ENCODE data around the gene GPR157. TPM values are rescaled to one million over a fixed set of nuclear protein-coding genes. Genes with fewer than 3 reads are reported as not detected.

The GPR157 gene
- total RNA-seq, 6 donors from 2014 or later: 12.0 to 26.5 (median 16.7) TPM

- Histone ChIP-seq H3K36me3 (no peaks in the 10 kb centered on the region), H3K27me3 (no peaks in the 10 kb centered on the region), H3K9me3 (no peaks in the 10 kb centered on the region), H3K4me3 (no peak overlapping the region), H3K27ac (peak overlapping the region in 1 of 4 donors; percentile 54), H3K4me1 (peaks cover 0 to 17% (median 6%) of the 10 kb centered on the region in 4 donors)
- TF ChIP-seq POLR2A (IDR thresholded peaks at IDR 0.05): no peak
- 81 to 89% methylated on average over 2 of the region's 2 CpGs for WGBS, 2 donors
- DNase-seq (no peak), ATAC-seq (ENCODE audit: low FRiP score in 2 of 2) (no peak)
Observed at GRCh38 chr1:9139930-9140329, 11.0 kb upstream of the GPR157 start.

- DNase-seq: no peak
- no peak for TF ChIP-seq POLR2AphosphoS5 (IDR thresholded peaks at IDR 0.05)
- TF ChIP-seq CTCF (IDR thresholded peaks at IDR 0.05): no peak
- no peak for TF ChIP-seq POLR2A (IDR thresholded peaks at IDR 0.05)
- TF ChIP-seq EP300 (IDR thresholded peaks at IDR 0.05): no peak
- Histone ChIP-seq H3K9me3 (no peaks in the 10 kb centered on the region), H3K27me3 (no peaks in the 10 kb centered on the region), H3K36me3 (no peaks in the 10 kb centered on the region), H3K4me3 (no peak overlapping the region), H3K27ac (no peak overlapping the region), H3K4me1 (peaks cover 0 to 5% (median 0%) of the 10 kb centered on the region in 4 donors)
- 76 to 95% methylated on average over 7 to 8 of the region's 8 CpGs for WGBS, 2 donors
- ATAC-seq (ENCODE audit: low FRiP score in 2 of 2): no peak
Observed at GRCh38 chr1:9136932-9137331, 8.0 kb upstream of the GPR157 start.

- DNase-seq: no peak
Observed at GRCh38 chr1:9135073-9135836, 6.4 kb upstream of the GPR157 start.

GRCh38 chr1:9133870-9134585, 5.1 kb upstream of the GPR157 start:
- DNase-seq (no peak), ATAC-seq (ENCODE audit: low FRiP score in 2 of 2) (no peak)
- H3K4me1 ChIP-seq: peaks cover 4 to 12% (median 5%) of the 10 kb centered on the region in 4 donors
- H3K36me3 ChIP-seq: no peaks in the 10 kb centered on the region
- TF ChIP-seq POLR2AphosphoS5 (IDR thresholded peaks at IDR 0.05) (no peak), POLR2A (IDR thresholded peaks at IDR 0.05) (no peak), EP300 (IDR thresholded peaks at IDR 0.05) (no peak), CTCF (IDR thresholded peaks at IDR 0.05) (no peak)
- 43 to 53% methylated on average over 5 of the region's 5 CpGs for WGBS, 2 donors
- no peaks in the 10 kb centered on the region for H3K27me3 ChIP-seq
- no peak overlapping the region for H3K4me3 ChIP-seq
- H3K27ac ChIP-seq: peak overlapping the region in 3 of 4 donors; percentile 24 to 75 (median 55)
- no peaks in the 10 kb centered on the region for H3K9me3 ChIP-seq

More at GRCh38 chr1:9135073-9135836, 6.4 kb upstream of the GPR157 start:
- Histone ChIP-seq H3K27ac (peak overlapping the region; percentile 24 to 75 (median 45)), H3K4me3 (no peak overlapping the region), H3K27me3 (no peaks in the 10 kb centered on the region), H3K36me3 (no peaks in the 10 kb centered on the region), H3K4me1 (peaks cover 0 to 4% (median 0%) of the 10 kb centered on the region in 4 donors), H3K9me3 (no peaks in the 10 kb centered on the region)
- TF ChIP-seq EP300 (IDR thresholded peaks at IDR 0.05) (peak in 1 of 4 donors; percentile 20), CTCF (IDR thresholded peaks at IDR 0.05) (no peak), POLR2A (IDR thresholded peaks at IDR 0.05) (no peak), POLR2AphosphoS5 (IDR thresholded peaks at IDR 0.05) (peak in 1 of 2 donors; percentile 68)
- peak; percentile 29 to 75 for ATAC-seq (ENCODE audit: low FRiP score in 2 of 2)
- WGBS, 2 donors: 51 to 62% methylated on average over 10 of the region's 10 CpGs

- peak overlapping the region; percentile 1 to 78 (median 74) for H3K4me3 ChIP-seq
- WGBS, 2 donors: 10 to 16% methylated on average over 10 to 20 of the region's 46 CpGs
- peak; percentile 96 to 99 for DNase-seq
- H3K4me1 ChIP-seq: peaks cover 22 to 35% (median 29%) of the 10 kb centered on the region in 4 donors
- peak; percentile 82 to 89 for ATAC-seq (ENCODE audit: low FRiP score in 2 of 2)
- TF ChIP-seq EP300 (IDR thresholded peaks at IDR 0.05) (peak in 1 of 4 donors; percentile 17), POLR2A (IDR thresholded peaks at IDR 0.05) (no peak), POLR2AphosphoS5 (IDR thresholded peaks at IDR 0.05) (peak in 1 of 2 donors; percentile 47), CTCF (IDR thresholded peaks at IDR 0.05) (no peak)
- no peaks in the 10 kb centered on the region for H3K36me3 ChIP-seq
- H3K9me3 ChIP-seq: no peaks in the 10 kb centered on the region
- H3K27ac ChIP-seq: peak overlapping the region; percentile 87 to 92 (median 89)
- no peaks in the 10 kb centered on the region for H3K27me3 ChIP-seq
Observed at GRCh38 chr1:9129266-9130041, 552 bp upstream of the GPR157 start.

All from upper lobe of left lung (tissue), 6 donors.